Stimulated activated CD4-positive, alpha-beta T cell treated with anti-CD3 and anti-CD28 coated beads, TNF-alpha, amount 100 ng/mL, for 1 hour (primary cell): ENCODE results near the gene CDKN2B-AS1.
"Not testable (repeated sequence)": the region's sequence is repeated elsewhere in the genome, so short reads cannot be mapped to it uniquely, and the experiment has no call there.

ENCODE experiments used
- DNase-seq, 3 donors: peaks; one replicate each; pipeline ENCODE4 v3.0.0-alpha.2; 2020; ENCODE audit warnings: low read depth in 3 of 3, low spot score in 1 of 3

CDKN2B-AS1 gene

DNA sequence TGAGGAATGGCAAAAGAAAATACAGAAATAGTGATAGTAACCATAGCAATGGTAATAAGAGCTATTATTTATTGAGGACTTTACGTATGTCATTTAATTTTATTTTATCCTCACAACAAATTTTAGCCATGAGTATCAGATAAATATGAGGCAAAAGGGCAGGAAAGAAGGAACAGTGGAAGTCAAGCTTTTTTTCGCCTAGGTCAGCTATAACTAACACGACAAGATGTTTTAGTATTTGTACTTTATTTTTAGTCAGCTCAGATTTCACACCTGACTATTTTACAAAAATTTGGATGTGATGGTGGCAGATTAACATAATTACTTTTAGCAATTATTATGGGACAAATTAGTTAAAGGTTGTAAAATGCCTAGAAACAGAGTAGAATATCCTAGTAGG lies 49.3 kb downstream of the CDKN2B-AS1 start:
- no peak for DNase-seq

GRCh38 chr9:22044583-22044982 lies 50.0 kb downstream of the CDKN2B-AS1 start:
- DNase-seq = no peak

GRCh38 chr9:22045423-22045822 lies 50.8 kb downstream of the CDKN2B-AS1 start:
- no peak for DNase-seq

DNA sequence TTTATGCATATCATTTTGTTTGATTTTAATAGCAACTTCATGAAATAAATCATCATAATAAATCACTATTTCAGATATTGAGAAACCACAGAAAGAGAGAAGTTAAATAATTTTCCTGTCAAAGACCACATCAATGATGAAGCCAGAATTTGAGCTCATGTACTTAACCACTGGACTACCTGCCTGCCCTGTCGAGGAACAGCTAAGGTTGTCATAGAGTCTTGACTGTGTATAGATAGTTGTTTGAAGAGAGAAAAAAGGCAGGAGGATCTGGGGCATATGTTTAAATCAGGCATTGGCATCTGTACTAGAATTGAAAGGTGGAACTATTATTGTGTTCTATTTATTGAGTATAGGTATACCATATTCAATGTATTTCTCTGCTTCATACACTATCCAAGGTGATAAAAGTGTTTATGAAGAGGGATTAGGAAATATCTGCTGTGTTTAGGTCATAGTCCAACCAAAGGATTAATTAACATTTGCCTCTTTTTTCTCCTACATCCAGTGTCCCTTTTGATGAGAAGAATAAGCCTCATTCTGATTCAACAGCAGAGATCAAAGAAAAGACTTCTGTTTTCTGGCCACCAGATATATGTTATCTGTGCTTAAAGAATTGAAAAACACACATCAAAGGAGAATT lies 51.8 kb downstream of the CDKN2B-AS1 start:
- DNase-seq = no peak

- DNase-seq = no peak
Measured at GRCh38 chr9:22047596-22047995, 53.0 kb downstream of the CDKN2B-AS1 start.

DNA sequence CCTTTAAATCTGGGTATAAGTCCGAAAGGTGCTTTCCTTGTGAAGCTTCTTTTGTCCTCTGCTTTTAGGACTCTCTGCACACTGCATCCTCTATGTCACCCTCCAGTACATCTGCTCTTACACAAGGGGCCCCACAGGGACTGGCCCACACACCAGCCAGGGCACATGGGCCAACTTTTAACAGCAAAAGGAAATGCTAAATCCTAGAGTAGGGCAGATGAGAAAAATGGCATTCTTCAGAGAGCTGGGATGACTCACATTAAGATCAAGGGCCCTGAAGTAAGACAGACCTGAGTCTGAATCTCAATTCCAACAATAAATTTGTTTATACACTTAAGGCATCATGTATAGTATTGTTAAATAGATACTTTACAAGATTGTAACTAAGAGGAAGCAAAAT lies 54.8 kb downstream of the CDKN2B-AS1 start:
- DNase-seq = no peak

- DNase-seq = no peak
Measured at GRCh38 chr9:22050924-22051323, 56.3 kb downstream of the CDKN2B-AS1 start.

DNA sequence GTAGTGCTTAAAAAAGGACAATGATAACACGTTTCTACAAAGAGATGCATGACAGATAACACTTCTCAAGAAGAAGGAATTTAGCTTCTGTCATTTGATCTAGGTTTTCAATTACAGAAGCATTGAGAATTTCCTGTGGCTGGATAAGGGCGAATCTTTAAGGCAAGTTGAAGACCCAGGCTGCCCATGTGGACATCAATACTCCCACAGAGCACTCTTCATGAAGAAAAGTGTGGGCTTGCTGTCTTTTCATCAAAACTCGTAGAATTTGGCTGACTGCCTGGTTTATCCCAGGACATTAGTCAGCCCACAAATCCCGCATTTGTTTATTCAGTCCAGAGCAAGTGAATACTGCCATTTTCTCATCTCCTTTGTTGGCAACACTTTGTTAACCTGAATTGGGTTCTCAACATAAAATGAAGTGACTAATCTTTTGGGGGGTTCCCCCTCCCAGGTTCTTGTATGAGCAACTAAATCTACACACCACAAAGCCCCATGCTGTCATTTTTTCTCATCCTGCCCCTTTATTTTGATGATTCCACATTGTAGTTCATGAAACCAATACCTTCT lies 57.9 kb downstream of the CDKN2B-AS1 start:
- DNase-seq = no peak

DNA sequence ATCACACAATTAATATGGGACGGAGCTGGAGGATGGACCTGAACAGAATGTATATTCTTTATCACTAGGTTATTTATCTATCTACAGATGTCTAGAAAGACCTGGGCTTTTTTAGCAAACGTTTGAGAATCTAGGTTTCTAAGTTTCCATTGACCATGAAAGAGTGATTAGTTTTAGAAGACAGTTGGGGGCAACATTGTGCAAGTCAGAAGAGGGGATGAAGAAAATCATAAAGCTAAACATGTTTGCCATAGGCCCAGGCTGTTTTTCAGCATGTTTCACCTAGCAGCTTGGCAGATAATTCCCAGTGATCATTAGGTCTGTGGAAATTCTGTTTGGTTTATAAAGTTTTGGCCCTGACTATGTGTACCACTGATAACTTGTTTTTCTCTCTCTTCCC lies 58.6 kb downstream of the CDKN2B-AS1 start:
- no peak for DNase-seq

DNA sequence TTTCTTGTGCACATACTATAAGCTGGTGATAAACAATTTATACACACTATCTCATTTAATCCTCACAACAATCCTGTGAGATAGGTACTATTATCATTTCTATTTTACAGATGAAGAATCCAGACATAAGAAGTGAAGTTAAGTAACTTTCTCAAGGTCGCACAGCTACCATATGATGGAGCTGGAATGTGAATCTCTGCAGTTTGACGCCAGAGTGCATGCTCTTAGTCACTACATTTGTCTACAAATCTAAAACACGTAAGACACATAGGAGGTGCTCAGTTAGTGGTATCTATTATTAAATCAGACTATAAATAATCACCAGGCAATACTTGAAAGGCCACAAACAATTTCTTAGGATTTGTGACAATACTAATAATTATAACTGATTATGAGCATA lies 59.5 kb downstream of the CDKN2B-AS1 start:
- no peak for DNase-seq

- no peak for DNase-seq
Measured at GRCh38 chr9:22054529-22054928, 59.9 kb downstream of the CDKN2B-AS1 start.

- no peak for DNase-seq
Measured at GRCh38 chr9:22055090-22055489, 60.5 kb downstream of the CDKN2B-AS1 start.

DNA sequence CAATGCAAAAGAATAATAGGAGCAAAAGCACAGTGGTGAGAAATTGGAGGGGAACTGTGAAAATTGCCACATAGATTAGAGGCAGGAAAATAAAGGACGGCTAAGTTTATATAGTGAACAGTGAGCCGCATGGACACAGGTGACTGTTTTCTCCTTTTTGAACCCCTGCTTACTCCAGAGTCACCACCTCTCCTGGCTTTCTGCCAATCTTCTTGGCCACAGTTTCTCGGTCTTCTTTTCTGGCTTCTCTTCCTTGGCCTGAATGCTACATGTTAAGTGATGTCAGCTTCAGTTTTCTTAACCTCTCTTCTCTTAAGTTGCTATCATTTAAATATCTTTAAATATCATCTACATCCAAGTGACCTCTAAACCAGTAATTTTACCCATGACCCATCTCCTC lies 61.8 kb downstream of the CDKN2B-AS1 start:
- DNase-seq = no peak

- DNase-seq = not testable (repeated sequence)
Measured at GRCh38 chr9:22057972-22058371, 63.4 kb downstream of the CDKN2B-AS1 start.

- no peak for DNase-seq
Measured at GRCh38 chr9:22060831-22061383, 66.3 kb downstream of the CDKN2B-AS1 start.

- DNase-seq = no peak
Measured at GRCh38 chr9:22064957-22065356, 70.4 kb downstream of the CDKN2B-AS1 start.

DNA sequence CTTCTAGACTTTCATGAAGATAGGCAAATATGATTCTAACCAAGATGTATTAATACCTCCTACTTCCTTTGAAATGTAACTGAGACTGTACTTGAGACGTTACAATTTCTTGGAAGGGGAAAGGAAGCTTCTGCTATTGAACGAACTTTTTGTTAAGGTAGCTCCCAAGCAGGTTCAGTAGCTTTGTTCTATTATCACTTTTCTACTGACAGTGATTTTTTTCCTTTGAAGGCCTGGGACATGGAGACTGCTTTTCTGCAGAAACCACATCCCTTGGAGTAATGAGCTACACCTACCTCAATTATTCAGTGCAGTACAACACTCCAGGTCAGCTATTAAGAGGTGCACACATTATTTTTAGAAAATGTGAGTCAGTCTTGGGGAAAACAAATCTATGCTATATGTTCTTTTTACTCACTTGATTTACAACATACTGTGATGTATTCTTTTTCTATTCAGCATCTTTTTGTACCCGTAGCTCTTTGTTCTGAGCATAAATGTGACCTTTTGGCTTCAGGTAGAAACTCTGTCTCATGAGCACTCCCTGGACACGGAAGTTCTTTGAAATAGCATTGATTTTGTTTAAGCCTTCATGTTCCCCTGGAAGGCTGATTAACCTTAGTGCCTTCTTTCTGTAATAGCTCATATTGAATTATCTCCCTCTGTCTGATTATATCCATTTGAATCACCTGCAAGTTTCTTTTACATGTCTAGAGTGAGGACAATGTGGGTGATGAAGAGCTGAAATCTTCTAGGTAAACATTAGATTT lies 71.0 kb downstream of the CDKN2B-AS1 start:
- no peak for DNase-seq

DNA sequence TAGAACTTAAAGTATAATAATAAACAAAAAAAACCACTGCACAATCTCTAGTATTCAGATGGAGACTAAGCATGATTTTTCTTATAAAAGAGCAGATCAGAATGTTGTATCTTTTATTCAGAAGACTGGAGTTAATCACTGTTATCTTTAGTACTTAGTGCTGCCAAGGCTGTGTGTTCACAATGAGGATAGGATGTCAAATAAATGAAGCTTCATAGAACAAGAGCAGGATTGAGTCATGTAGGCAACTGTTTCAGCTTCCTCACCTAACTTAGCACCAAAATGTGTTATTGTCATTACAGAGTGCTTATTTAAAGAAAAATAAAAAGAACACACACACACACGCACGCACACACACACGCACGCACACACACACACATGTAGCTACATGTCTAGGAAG lies 72.6 kb downstream of the CDKN2B-AS1 start:
- DNase-seq = no peak

GRCh38 chr9:22068369-22068768 lies 73.8 kb downstream of the CDKN2B-AS1 start:
- DNase-seq = no peak

GRCh38 chr9:22073349-22073748 lies 78.8 kb downstream of the CDKN2B-AS1 start:
- DNase-seq = no peak

DNA sequence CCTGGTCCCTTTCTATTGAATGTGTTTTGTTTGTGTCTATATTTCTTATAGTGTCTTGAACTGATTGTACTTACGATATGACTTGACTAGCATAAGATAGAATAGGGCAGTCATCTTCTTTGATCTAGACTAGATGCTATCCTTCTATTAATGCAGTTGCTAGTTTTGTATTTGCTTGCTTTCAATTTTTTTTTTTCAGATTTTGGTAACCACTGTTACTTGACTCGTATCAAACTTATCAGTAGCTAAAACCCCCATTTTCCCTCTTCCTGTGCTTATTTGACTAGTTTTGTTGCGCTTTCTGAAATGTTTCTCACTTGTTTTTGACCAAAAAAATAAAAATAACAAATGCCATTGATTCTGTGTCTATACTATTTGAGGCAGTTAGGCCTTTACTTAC lies 83.5 kb downstream of the CDKN2B-AS1 start:
- no peak for DNase-seq

GRCh38 chr9:22079873-22080341 lies 85.3 kb downstream of the CDKN2B-AS1 start:
- DNase-seq = peak in 1 of 3 donors; percentile 4
